Activated B cell treated with CpG ODN at 0.5 μM for 24 hours (primary cell): ENCODE measurements around the gene ATP11A. TPM values are rescaled to one million over a fixed set of nuclear protein-coding genes. Genes with fewer than 3 reads are reported as not detected.

Source experiments
- ATAC-seq: fragments of 200-7000 bp; cut with Tn5 transposase; one replicate; pipeline ENCODE4 v1.10.0; 2021; ENCODE audit warnings: low read depth, mild to moderate bottlenecking, moderate library complexity
- CTCF ChIA-PET: fragments of 350-600 bp; sonication (Branson Sonifier 250); formaldehyde crosslinking; loops from one replicate; lab custom pipeline; 2021; ENCODE audit warnings: antibody characterized with exemption; lab: Charles Lee
- POLR2A ChIA-PET: fragments of 350-600 bp; sonication (Branson Sonifier 250); formaldehyde crosslinking; loops from one replicate; lab custom pipeline; 2021; ENCODE audit warnings: antibody characterized with exemption; lab: Charles Lee
- DNase-seq: peaks from one replicate; pipeline ENCODE4 v3.0.0; 2022
- H3K27ac Mint-ChIP-seq: one replicate; pipeline ENCODE4 v1.8.0; 2020; ENCODE audit warnings: mixed read lengths
- H3K27me3 Mint-ChIP-seq: one replicate; pipeline ENCODE4 v1.8.0; 2021; ENCODE audit warnings: mixed read lengths
- H3K36me3 Mint-ChIP-seq: one replicate; pipeline ENCODE4 v1.8.0; 2021; ENCODE audit warnings: low read depth, mixed read lengths
- H3K4me1 Mint-ChIP-seq: one replicate; pipeline ENCODE4 v1.8.0; 2021; ENCODE audit warnings: mixed read lengths
- H3K4me3 Mint-ChIP-seq: one replicate; pipeline ENCODE4 v1.8.0; 2020; ENCODE audit warnings: mild to moderate bottlenecking, mixed read lengths
- H3K9me3 Mint-ChIP-seq: one replicate; pipeline ENCODE4 v1.8.0; 2020; ENCODE audit warnings: mixed read lengths
- intact Hi-C: fragments of 100-400 bp; cut with micrococcal nuclease; formaldehyde crosslinking; loops from one replicate; pipeline ENCODE4 v1.15.1; 2024
- total RNA-seq: library from RNA; stranded (reverse); gene quantifications from 2 replicates; pipeline ENCODE4 v1.2.3, GENCODE V29; 2022
- TF ChIP-seq, protein P1 (sequence below): fragments of 200-600 bp; IDR thresholded peaks from one replicate; pipeline ENCODE4 v1.8.0; 2022; ENCODE audit warnings: antibody characterized with exemption, mild to moderate bottlenecking

Gene ATP11A
- total RNA-seq, 1 donor from 2014 or later: 49.6 TPM

DNA sequence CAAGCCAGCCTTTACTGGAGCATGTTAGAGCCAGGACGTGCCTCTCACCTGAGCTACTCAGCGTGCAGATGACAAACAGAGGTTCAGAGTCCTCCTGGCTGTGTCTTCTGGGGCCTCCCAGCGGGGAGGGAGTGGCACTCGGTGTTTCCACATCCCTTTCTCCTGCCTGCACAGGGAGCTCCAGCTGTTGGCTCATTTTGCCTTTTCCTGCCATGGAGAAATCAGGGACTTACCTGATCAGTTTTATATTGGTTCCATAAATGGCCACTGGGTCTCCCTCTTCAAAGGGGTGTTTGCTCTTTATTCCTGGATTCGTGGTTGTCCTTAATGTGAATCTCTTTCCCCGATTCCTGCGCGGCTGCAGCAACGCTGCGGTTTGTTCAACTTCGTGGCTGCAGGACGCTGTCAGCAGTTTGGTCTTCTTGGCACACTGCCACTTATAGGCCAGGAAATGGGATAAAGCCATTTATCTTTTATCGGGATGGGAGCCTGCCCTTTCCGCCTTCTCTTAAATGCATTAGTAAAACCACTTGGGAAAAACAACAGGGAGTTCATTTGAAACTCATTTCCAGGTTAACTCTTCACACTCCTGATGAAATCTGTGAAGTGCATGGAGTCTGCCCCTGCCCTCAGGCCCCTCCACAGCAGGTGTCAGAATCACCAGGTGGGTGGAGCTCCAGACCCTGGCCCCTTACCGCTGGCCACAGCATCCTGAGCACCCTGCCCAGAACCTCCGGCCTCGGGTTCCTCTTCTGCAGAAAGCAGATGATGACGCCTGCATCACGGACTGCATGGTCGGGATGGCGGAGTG is 239.3 kb downstream of the ATP11A start:
- no peaks in the 10 kb centered on the region for H3K36me3 Mint-ChIP-seq
- no peaks in the 10 kb centered on the region for H3K9me3 Mint-ChIP-seq
- CTCF ChIA-PET: no interaction called here
- H3K4me1 Mint-ChIP-seq: peaks cover 6% of the 10 kb centered on the region
- POLR2A ChIA-PET: no interaction called here
- DNase-seq: no peak
- intact Hi-C loops: no loop called here
- ATAC-seq: no peak
- H3K27me3 Mint-ChIP-seq: peaks cover 23% of the 10 kb centered on the region
- TF ChIP-seq, protein P1, sequence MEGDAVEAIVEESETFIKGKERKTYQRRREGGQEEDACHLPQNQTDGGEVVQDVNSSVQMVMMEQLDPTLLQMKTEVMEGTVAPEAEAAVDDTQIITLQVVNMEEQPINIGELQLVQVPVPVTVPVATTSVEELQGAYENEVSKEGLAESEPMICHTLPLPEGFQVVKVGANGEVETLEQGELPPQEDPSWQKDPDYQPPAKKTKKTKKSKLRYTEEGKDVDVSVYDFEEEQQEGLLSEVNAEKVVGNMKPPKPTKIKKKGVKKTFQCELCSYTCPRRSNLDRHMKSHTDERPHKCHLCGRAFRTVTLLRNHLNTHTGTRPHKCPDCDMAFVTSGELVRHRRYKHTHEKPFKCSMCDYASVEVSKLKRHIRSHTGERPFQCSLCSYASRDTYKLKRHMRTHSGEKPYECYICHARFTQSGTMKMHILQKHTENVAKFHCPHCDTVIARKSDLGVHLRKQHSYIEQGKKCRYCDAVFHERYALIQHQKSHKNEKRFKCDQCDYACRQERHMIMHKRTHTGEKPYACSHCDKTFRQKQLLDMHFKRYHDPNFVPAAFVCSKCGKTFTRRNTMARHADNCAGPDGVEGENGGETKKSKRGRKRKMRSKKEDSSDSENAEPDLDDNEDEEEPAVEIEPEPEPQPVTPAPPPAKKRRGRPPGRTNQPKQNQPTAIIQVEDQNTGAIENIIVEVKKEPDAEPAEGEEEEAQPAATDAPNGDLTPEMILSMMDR: no peak
- no peak overlapping the region for H3K4me3 Mint-ChIP-seq
- no peak overlapping the region for H3K27ac Mint-ChIP-seq

DNA sequence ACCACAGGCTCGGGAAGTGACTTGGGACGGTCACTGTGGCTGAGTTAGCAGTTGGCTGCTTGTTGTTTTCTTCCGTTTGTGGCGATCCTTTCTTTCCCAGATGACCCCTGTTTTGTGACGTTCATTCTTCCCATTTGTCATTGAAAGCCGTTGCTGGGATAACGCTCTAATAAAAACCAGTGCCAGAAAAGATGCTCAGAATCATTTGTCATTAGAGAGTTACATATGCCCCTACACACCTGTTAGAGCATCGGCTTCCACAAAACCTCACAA is 239.9 kb downstream of the ATP11A start:
- no peaks in the 10 kb centered on the region for H3K9me3 Mint-ChIP-seq
- ChIA-PET CTCF (no interaction called here), POLR2A (no interaction called here)
- H3K27me3 Mint-ChIP-seq: peaks cover 23% of the 10 kb centered on the region
- intact Hi-C loops: no loop called here
- TF ChIP-seq, protein P1: no peak
- no peaks in the 10 kb centered on the region for H3K36me3 Mint-ChIP-seq
- H3K27ac Mint-ChIP-seq: no peak overlapping the region
- ATAC-seq: no peak
- peaks cover 6% of the 10 kb centered on the region for H3K4me1 Mint-ChIP-seq
- no peak for DNase-seq
- no peak overlapping the region for H3K4me3 Mint-ChIP-seq

DNA sequence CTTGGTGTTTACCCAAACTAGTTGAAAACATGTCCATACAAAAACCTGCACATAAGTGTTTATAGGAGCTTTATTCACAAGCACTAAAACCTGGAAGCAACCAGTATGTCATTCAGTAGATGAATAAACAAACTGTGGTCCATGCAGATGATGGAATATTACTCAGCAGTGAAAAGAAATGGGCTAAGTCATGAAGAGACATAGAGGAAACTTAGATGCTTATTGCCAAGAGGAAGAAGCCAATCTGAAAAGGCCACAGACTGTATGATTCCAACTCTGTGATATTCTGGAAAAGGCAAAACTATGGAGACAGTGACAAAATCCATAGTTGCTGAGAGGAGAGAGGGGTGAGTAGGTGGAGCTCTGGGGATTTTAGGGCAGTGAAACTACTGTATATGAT is 240.4 kb downstream of the ATP11A start:
- Mint-ChIP-seq H3K27ac (no peak overlapping the region), H3K4me1 (peaks cover 6% of the 10 kb centered on the region), H3K9me3 (no peaks in the 10 kb centered on the region), H3K36me3 (no peaks in the 10 kb centered on the region), H3K4me3 (no peak overlapping the region), H3K27me3 (peaks cover 23% of the 10 kb centered on the region)
- DNase-seq: no peak
- POLR2A ChIA-PET: no interaction called here
- CTCF ChIA-PET: no interaction called here
- ATAC-seq: no peak
- intact Hi-C loops: no loop called here
- TF ChIP-seq, protein P1: no peak

GRCh38 chr13:112931028-112931934 is 241.4 kb downstream of the ATP11A start:
- DNase-seq (no peak), ATAC-seq (no peak)
- Mint-ChIP-seq H3K9me3 (no peaks in the 10 kb centered on the region), H3K4me1 (peaks cover 6% of the 10 kb centered on the region), H3K4me3 (no peak overlapping the region), H3K27ac (no peak overlapping the region), H3K36me3 (no peaks in the 10 kb centered on the region), H3K27me3 (peaks cover 26% of the 10 kb centered on the region)
- ChIA-PET POLR2A (no interaction called here), CTCF (no interaction called here)
- intact Hi-C loops: no loop called here
- TF ChIP-seq, protein P1: no peak

DNA sequence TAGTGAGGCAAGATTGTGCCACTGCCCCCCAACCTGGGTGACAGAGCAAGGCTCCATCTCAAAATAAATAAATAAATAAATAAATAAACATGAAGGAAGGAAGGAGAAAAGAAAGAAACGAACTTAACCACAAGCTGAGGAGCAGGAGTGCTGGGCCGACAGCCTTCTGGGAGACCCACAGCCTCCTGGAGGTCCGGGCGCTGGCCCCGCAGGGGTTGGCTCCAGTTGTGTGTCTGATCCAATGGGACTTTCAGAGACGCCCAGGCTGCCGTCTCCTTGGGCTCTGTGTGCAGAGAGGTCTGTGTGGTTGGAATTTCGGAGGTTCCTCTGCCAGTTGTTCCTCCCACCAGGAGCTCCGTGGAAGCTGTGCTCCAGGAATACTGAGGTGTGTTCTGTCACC is 243.1 kb downstream of the ATP11A start:
- Mint-ChIP-seq H3K4me3 (no peak overlapping the region), H3K36me3 (no peaks in the 10 kb centered on the region), H3K4me1 (peaks cover 6% of the 10 kb centered on the region), H3K27me3 (peaks cover 33% of the 10 kb centered on the region), H3K9me3 (no peaks in the 10 kb centered on the region), H3K27ac (no peak overlapping the region)
- DNase-seq (no peak), ATAC-seq (no peak)
- ChIA-PET POLR2A (no interaction called here), CTCF (no interaction called here)
- intact Hi-C loops: no loop called here
- TF ChIP-seq, protein P1: no peak
